PC-3 (cell line): ENCODE measurements around the gene EFCAB6.

Source experiments
- EZH2 ChIP-seq: fragments of 300-600 bp; sonication (generic); IDR thresholded peaks from one replicate; pipeline ENCODE4 v1.6.1; 2017; ENCODE audit warnings: antibody characterized with exemption, mild to moderate bottlenecking, low read length; ENCODE audit not compliant: unreplicated experiment
- EZH2phosphoT487 ChIP-seq: fragments of 300-600 bp; sonication (generic); IDR thresholded peaks from 2 replicates; pipeline ENCODE4 v1.6.1; 2018; ENCODE audit warnings: mild to moderate bottlenecking, antibody characterized with exemption, low read length, borderline replicate concordance
- TF ChIP-seq, protein P1 (sequence below): fragments of 300-600 bp; sonication (generic); conservative IDR thresholded peaks from 2 replicates; pipeline ENCODE4 v1.5.1; 2017; ENCODE audit warnings: antibody characterized with exemption, low read depth, mild to moderate bottlenecking, low read length

DNA sequence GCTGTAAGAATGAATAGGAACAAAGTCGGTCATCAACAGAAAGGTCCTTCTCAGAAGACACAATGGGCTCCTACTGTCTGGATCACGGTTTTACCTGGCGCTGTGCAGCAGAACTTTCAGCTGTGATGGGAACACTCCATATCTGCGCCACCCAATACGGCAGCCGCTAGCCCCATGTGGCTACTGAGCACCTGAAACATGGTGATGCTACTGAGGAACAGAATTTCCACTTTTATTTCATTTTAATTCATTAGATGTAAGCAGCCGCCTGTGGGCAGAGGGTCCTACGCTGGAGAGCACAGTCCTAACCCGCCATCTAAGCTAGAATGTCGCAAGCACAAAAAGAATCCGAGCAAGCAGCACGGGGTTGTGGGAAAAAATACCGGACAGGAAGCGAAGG, 47.5 kb upstream of the EFCAB6 start:
- no peak for TF ChIP-seq EZH2
- TF ChIP-seq, protein P1, sequence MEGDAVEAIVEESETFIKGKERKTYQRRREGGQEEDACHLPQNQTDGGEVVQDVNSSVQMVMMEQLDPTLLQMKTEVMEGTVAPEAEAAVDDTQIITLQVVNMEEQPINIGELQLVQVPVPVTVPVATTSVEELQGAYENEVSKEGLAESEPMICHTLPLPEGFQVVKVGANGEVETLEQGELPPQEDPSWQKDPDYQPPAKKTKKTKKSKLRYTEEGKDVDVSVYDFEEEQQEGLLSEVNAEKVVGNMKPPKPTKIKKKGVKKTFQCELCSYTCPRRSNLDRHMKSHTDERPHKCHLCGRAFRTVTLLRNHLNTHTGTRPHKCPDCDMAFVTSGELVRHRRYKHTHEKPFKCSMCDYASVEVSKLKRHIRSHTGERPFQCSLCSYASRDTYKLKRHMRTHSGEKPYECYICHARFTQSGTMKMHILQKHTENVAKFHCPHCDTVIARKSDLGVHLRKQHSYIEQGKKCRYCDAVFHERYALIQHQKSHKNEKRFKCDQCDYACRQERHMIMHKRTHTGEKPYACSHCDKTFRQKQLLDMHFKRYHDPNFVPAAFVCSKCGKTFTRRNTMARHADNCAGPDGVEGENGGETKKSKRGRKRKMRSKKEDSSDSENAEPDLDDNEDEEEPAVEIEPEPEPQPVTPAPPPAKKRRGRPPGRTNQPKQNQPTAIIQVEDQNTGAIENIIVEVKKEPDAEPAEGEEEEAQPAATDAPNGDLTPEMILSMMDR, result no peak
- TF ChIP-seq EZH2phosphoT487, result no peak
